Kidney (tissue), 14 donors: ENCODE measurements around the gene YPEL3. TPM values are rescaled to one million over a fixed set of nuclear protein-coding genes. Genes with fewer than 3 reads are reported as not detected.

Experiments used
- DNase-seq, 5 donors: peaks; one replicate each; pipeline ENCODE4 v3.0.0-alpha.2; 2013 to 2020
- FAIRE-seq: peaks from 2 replicates; lab custom pipeline; 2012; peaks lifted over from hg19 to GRCh38; lab: Jason Lieb, UNC
- H3K27ac ChIP-seq, 2 donors: one replicate each; pipeline ENCODE4 v1.7.0; 2013; ENCODE audit warnings: low read depth in 2 of 2, low read length in 2 of 2, inconsistent platforms in 1 of 2
- H3K27me3 ChIP-seq: one replicate; pipeline ENCODE4 v1.7.1; 2013; ENCODE audit warnings: low read length, inconsistent platforms; ENCODE audit not compliant: control insufficient read depth, insufficient read depth
- H3K36me3 ChIP-seq, 3 donors: one replicate each; pipeline versions ENCODE4 v1.7.0 to v1.7.1; 2013; ENCODE audit warnings: low read length in 3 of 3, control low read depth in 1 of 3, inconsistent platforms in 1 of 3; ENCODE audit not compliant: insufficient read depth in 3 of 3, control insufficient read depth in 2 of 3
- H3K4me1 ChIP-seq, 3 donors: one replicate each; pipeline versions ENCODE4 v1.7.0 to v1.7.1; 2013; ENCODE audit warnings: low read length in 3 of 3, inconsistent platforms in 1 of 3, low read depth in 1 of 3; ENCODE audit not compliant: control insufficient read depth in 2 of 3, insufficient read depth in 2 of 3
- H3K4me3 ChIP-seq, 3 donors: one replicate each; pipeline versions ENCODE4 v1.7.0 to v1.8.1; 2013; ENCODE audit warnings: low read length in 3 of 3, control low read depth in 1 of 3, inconsistent platforms in 1 of 3
- H3K9ac ChIP-seq, 3 donors: one replicate each; pipeline versions ENCODE4 v1.7.0 to v1.7.1; 2013; ENCODE audit warnings: low read length in 3 of 3, control low read depth in 1 of 3, inconsistent platforms in 1 of 3
- H3K9me3 ChIP-seq, 3 donors: one replicate each; pipeline versions ENCODE4 v1.7.0 to v1.7.1; 2013; ENCODE audit warnings: low read length in 3 of 3, control low read depth in 1 of 3, inconsistent platforms in 1 of 3; ENCODE audit not compliant: control insufficient read depth in 2 of 3, insufficient read depth in 1 of 3
- CTCF ChIP-seq: IDR thresholded peaks from 3 replicates; pipeline ENCODE4 v1.5.1; 2012; ENCODE audit warnings: mild to moderate bottlenecking, moderate library complexity, borderline replicate concordance; ENCODE audit not compliant: insufficient read depth; ENCODE audit errors: extremely low read depth
- intact Hi-C: fragments of 100-400 bp; cut with DNase I; formaldehyde crosslinking; loops from one replicate; pipeline ENCODE4 v1.11.1; 2022
- polyA plus RNA-seq: library from polyadenylated mRNA; stranded (reverse); fragments of 350-450 nt; fragmentation: Illumina TruSeq; extraction: RNeasy Lipid Tissue Mini Kit (QIAGEN cat#74804); gene quantifications from one replicate; pipeline ENCODE4 v1.2.3, GENCODE V29; 2014; ENCODE audit warnings: low read depth, low replicate concordance; ENCODE audit not compliant: insufficient read depth
- total RNA-seq: library from RNA; stranded (reverse); fragmentation: NEBNext Ultra II Directional; extraction: Animal tissue kit (Norgen Biotek cat#: 25700); gene quantifications from one replicate; pipeline ENCODE4 v1.2.1, GENCODE V29; 2021
- donor health status: control.
- donor health status: control.
- donor health status: control.
- donor health status: control.
- donor health status: control.
- donor health status: DM: yes; HTN: yes; CAD: no.
- donor health status: Normal renal cell carcinoma (clear cell type).

The YPEL3 gene
- total and polyA plus RNA-seq, 2 donors from 2014 or later: 40.0 to 107 TPM

GRCh38 chr16:30051518-30051917, 44.5 kb downstream of the YPEL3 start:
- DNase-seq: no peak
- FAIRE-seq: no peak
- no peaks in the 10 kb centered on the region for H3K36me3 ChIP-seq
- peaks cover 0 to 8% (median 4%) of the 10 kb centered on the region in 3 donors for H3K4me1 ChIP-seq
- H3K27ac ChIP-seq: no peak overlapping the region
- no peaks in the 10 kb centered on the region for H3K27me3 ChIP-seq
- no peak for TF ChIP-seq CTCF
- H3K9ac ChIP-seq: no peak overlapping the region
- H3K4me3 ChIP-seq: no peak overlapping the region
- intact Hi-C loops: no loop called here
- H3K9me3 ChIP-seq: no peaks in the 10 kb centered on the region

- H3K9ac ChIP-seq: no peak overlapping the region
- no peaks in the 10 kb centered on the region for H3K27me3 ChIP-seq
- no peak for TF ChIP-seq CTCF
- H3K4me3 ChIP-seq: no peak overlapping the region
- no peak for DNase-seq
- no peak for FAIRE-seq
- H3K4me1 ChIP-seq: peaks cover 2 to 8% (median 4%) of the 10 kb centered on the region in 3 donors
- H3K36me3 ChIP-seq: no peaks in the 10 kb centered on the region
- peaks cover 0 to 3% (median 0%) of the 10 kb centered on the region in 3 donors for H3K9me3 ChIP-seq
- H3K27ac ChIP-seq: no peak overlapping the region
- intact Hi-C loops: no loop called here
Observed at GRCh38 chr16:30049871-30050270, 46.1 kb downstream of the YPEL3 start.

GRCh38 chr16:30046588-30046987, 49.4 kb downstream of the YPEL3 start:
- no peaks in the 10 kb centered on the region for H3K36me3 ChIP-seq
- no peak for FAIRE-seq
- H3K9me3 ChIP-seq: peaks cover 0 to 3% (median 0%) of the 10 kb centered on the region in 3 donors
- intact Hi-C loops: no loop called here
- no peak overlapping the region for H3K27ac ChIP-seq
- H3K4me3 ChIP-seq: no peak overlapping the region
- TF ChIP-seq CTCF: no peak
- peaks cover 0 to 2% (median 0%) of the 10 kb centered on the region in 3 donors for H3K4me1 ChIP-seq
- no peak for DNase-seq
- no peaks in the 10 kb centered on the region for H3K27me3 ChIP-seq
- H3K9ac ChIP-seq: no peak overlapping the region

GRCh38 chr16:30046178-30046577, 49.8 kb downstream of the YPEL3 start:
- DNase-seq (no peak), FAIRE-seq (no peak)
- Histone ChIP-seq H3K9me3 (peaks cover 0 to 3% (median 0%) of the 10 kb centered on the region in 3 donors), H3K36me3 (no peaks in the 10 kb centered on the region), H3K27ac (no peak overlapping the region), H3K27me3 (no peaks in the 10 kb centered on the region), H3K4me3 (no peak overlapping the region), H3K4me1 (peaks cover 0 to 2% (median 0%) of the 10 kb centered on the region in 3 donors), H3K9ac (no peak overlapping the region)
- intact Hi-C loops: no loop called here
- no peak for TF ChIP-seq CTCF
